Left forelimb (tissue), 1 donor: ENCODE data around the gene CARD16.

ENCODE experiments used
- DNase-seq: peaks from one replicate; pipeline ENCODE4 v3.0.0-alpha.2; 2018; ENCODE audit warnings: low spot score

The CARD16 gene

GRCh38 chr11:104992781-104993180 is 52.4 kb downstream of the CARD16 start:
- no peak for DNase-seq

DNA sequence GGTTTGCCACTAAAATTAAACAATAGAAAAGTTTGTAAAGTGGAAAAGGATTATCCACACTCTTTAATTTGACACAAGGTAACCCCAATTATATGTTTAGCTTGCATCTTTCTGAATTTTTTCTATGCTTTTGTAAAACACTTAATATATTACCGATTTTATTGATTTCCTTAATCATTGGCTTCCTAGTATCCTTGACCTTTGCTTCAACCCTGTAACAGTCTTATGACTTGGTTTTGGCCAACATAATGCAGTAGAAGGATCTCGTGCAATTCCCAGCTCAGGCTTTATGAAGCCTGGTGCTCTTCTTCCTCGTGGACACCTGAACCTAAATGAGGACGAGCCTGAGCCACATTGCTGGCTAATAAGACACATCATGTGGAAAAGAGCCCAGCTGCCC is 53.1 kb downstream of the CARD16 start:
- no peak for DNase-seq
